Kidney (tissue), 14 donors: ENCODE results near the gene SQOR. TPM values are rescaled to one million over a fixed set of nuclear protein-coding genes. Genes with fewer than 3 reads are reported as not detected.

Experiments
- DNase-seq, 5 donors: peaks; one replicate each; pipeline ENCODE4 v3.0.0-alpha.2; 2013 to 2020
- FAIRE-seq: peaks from 2 replicates; lab custom pipeline; 2012; peaks lifted over from hg19 to GRCh38; lab: Jason Lieb, UNC
- H3K27ac ChIP-seq, 2 donors: one replicate each; pipeline ENCODE4 v1.7.0; 2013; ENCODE audit warnings: low read depth in 2 of 2, low read length in 2 of 2, inconsistent platforms in 1 of 2
- H3K27me3 ChIP-seq: one replicate; pipeline ENCODE4 v1.7.1; 2013; ENCODE audit warnings: low read length, inconsistent platforms; ENCODE audit not compliant: control insufficient read depth, insufficient read depth
- H3K36me3 ChIP-seq, 3 donors: one replicate each; pipeline versions ENCODE4 v1.7.0 to v1.7.1; 2013; ENCODE audit warnings: low read length in 3 of 3, control low read depth in 1 of 3, inconsistent platforms in 1 of 3; ENCODE audit not compliant: insufficient read depth in 3 of 3, control insufficient read depth in 2 of 3
- H3K4me1 ChIP-seq, 3 donors: one replicate each; pipeline versions ENCODE4 v1.7.0 to v1.7.1; 2013; ENCODE audit warnings: low read length in 3 of 3, inconsistent platforms in 1 of 3, low read depth in 1 of 3; ENCODE audit not compliant: control insufficient read depth in 2 of 3, insufficient read depth in 2 of 3
- H3K4me3 ChIP-seq, 3 donors: one replicate each; pipeline versions ENCODE4 v1.7.0 to v1.8.1; 2013; ENCODE audit warnings: low read length in 3 of 3, control low read depth in 1 of 3, inconsistent platforms in 1 of 3
- H3K9ac ChIP-seq, 3 donors: one replicate each; pipeline versions ENCODE4 v1.7.0 to v1.7.1; 2013; ENCODE audit warnings: low read length in 3 of 3, control low read depth in 1 of 3, inconsistent platforms in 1 of 3
- H3K9me3 ChIP-seq, 3 donors: one replicate each; pipeline versions ENCODE4 v1.7.0 to v1.7.1; 2013; ENCODE audit warnings: low read length in 3 of 3, control low read depth in 1 of 3, inconsistent platforms in 1 of 3; ENCODE audit not compliant: control insufficient read depth in 2 of 3, insufficient read depth in 1 of 3
- CTCF ChIP-seq: IDR thresholded peaks from 3 replicates; pipeline ENCODE4 v1.5.1; 2012; ENCODE audit warnings: mild to moderate bottlenecking, moderate library complexity, borderline replicate concordance; ENCODE audit not compliant: insufficient read depth; ENCODE audit errors: extremely low read depth
- intact Hi-C: fragments of 100-400 bp; cut with DNase I; formaldehyde crosslinking; loops from one replicate; pipeline ENCODE4 v1.11.1; 2022
- polyA plus RNA-seq: library from polyadenylated mRNA; stranded (reverse); fragments of 350-450 nt; fragmentation: Illumina TruSeq; extraction: RNeasy Lipid Tissue Mini Kit (QIAGEN cat#74804); gene quantifications from one replicate; pipeline ENCODE4 v1.2.3, GENCODE V29; 2014; ENCODE audit warnings: low read depth, low replicate concordance; ENCODE audit not compliant: insufficient read depth
- total RNA-seq: library from RNA; stranded (reverse); fragmentation: NEBNext Ultra II Directional; extraction: Animal tissue kit (Norgen Biotek cat#: 25700); gene quantifications from one replicate; pipeline ENCODE4 v1.2.1, GENCODE V29; 2021
- donor health status: control.
- donor health status: control.
- donor health status: control.
- donor health status: control.
- donor health status: control.
- donor health status: DM: yes; HTN: yes; CAD: no.
- donor health status: Normal renal cell carcinoma (clear cell type).

The SQOR gene
- total and polyA plus RNA-seq, 2 donors from 2014 or later, result 43.4 to 67.5 TPM

- intact Hi-C loops, result no loop called here
- no peak for TF ChIP-seq CTCF
- FAIRE-seq (no peak), DNase-seq (no peak)
- Histone ChIP-seq H3K27ac (no peak overlapping the region), H3K4me1 (no peaks in the 10 kb centered on the region), H3K9me3 (no peaks in the 10 kb centered on the region), H3K4me3 (no peak overlapping the region), H3K36me3 (peaks cover 0 to 10% (median 5%) of the 10 kb centered on the region in 3 donors), H3K27me3 (no peaks in the 10 kb centered on the region), H3K9ac (no peak overlapping the region)
Measured at GRCh38 chr15:45667002-45667401, 32.2 kb downstream of the SQOR start.

GRCh38 chr15:45668386-45668785 lies 33.6 kb downstream of the SQOR start:
- no peak for DNase-seq
- H3K9ac ChIP-seq, result no peak overlapping the region
- peaks cover 0 to 18% (median 0%) of the 10 kb centered on the region in 3 donors for H3K36me3 ChIP-seq
- no peak for TF ChIP-seq CTCF
- no peak overlapping the region for H3K4me3 ChIP-seq
- no peaks in the 10 kb centered on the region for H3K27me3 ChIP-seq
- intact Hi-C loops, result no loop called here
- no peak overlapping the region for H3K27ac ChIP-seq
- no peaks in the 10 kb centered on the region for H3K4me1 ChIP-seq
- H3K9me3 ChIP-seq, result no peaks in the 10 kb centered on the region
- FAIRE-seq, result no peak

GRCh38 chr15:45669422-45669821 lies 34.6 kb downstream of the SQOR start:
- Histone ChIP-seq H3K4me3 (no peak overlapping the region), H3K27ac (no peak overlapping the region), H3K36me3 (peaks cover 0 to 14% (median 0%) of the 10 kb centered on the region in 3 donors), H3K27me3 (no peaks in the 10 kb centered on the region), H3K9ac (no peak overlapping the region), H3K9me3 (no peaks in the 10 kb centered on the region), H3K4me1 (no peaks in the 10 kb centered on the region)
- intact Hi-C loops, result no loop called here
- peak in 1 of 5 donors; percentile 26 for DNase-seq
- no peak for TF ChIP-seq CTCF
- FAIRE-seq, result no peak

GRCh38 chr15:45670091-45670490 lies 35.3 kb downstream of the SQOR start:
- Histone ChIP-seq H3K4me3 (no peak overlapping the region), H3K9me3 (no peaks in the 10 kb centered on the region), H3K27me3 (no peaks in the 10 kb centered on the region), H3K27ac (no peak overlapping the region), H3K36me3 (peaks cover 0 to 14% (median 0%) of the 10 kb centered on the region in 3 donors), H3K4me1 (no peaks in the 10 kb centered on the region), H3K9ac (no peak overlapping the region)
- DNase-seq, result peak in 2 of 5 donors; percentile 37 to 61
- intact Hi-C loops, result no loop called here
- FAIRE-seq, result no peak
- TF ChIP-seq CTCF, result no peak
